ENCODE data around the gene CELA3B. TPM values are rescaled to one million over a fixed set of nuclear protein-coding genes. Genes with fewer than 3 reads are reported as not detected.
"Not testable (repeated sequence)": the region's sequence is repeated elsewhere in the genome, so short reads cannot be mapped to it uniquely, and the experiment has no call there.

CELA3B gene
- total RNA-seq, 1 donor: not detected

DNA sequence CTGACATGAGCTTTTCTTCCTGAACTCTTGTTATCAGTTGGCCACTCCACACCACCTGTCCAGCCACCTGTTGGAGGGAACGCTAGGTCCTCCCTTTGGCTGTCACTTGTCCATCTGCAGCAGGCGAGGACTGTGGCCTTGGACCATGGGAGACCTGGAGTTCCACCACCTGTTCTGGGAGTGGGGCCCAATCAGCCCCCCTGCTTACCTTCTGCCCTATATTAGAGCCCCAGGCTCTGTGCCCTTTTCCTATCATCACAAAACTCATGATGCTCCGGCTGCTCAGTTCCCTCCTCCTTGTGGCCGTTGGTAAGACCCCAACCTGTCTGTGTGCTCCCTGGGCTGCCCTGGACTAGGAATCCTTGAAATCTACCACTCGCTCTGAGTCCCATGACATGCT lies 24.6 kb downstream of the CELA3B start, which contains the start of gene CELA3A:
TSS of gene CELA3A (plus strand) at position 249 of the 400 bp plus-strand sequence. CDS start at position 267, 18 bp downstream.
- H3K4me3 ChIP-seq (ENCODE audit: low read depth, low read length): no peak within 1 kb of the TSS
- DNase-seq (ENCODE audit: low read depth): no peak
- TF ChIP-seq, protein P1, sequence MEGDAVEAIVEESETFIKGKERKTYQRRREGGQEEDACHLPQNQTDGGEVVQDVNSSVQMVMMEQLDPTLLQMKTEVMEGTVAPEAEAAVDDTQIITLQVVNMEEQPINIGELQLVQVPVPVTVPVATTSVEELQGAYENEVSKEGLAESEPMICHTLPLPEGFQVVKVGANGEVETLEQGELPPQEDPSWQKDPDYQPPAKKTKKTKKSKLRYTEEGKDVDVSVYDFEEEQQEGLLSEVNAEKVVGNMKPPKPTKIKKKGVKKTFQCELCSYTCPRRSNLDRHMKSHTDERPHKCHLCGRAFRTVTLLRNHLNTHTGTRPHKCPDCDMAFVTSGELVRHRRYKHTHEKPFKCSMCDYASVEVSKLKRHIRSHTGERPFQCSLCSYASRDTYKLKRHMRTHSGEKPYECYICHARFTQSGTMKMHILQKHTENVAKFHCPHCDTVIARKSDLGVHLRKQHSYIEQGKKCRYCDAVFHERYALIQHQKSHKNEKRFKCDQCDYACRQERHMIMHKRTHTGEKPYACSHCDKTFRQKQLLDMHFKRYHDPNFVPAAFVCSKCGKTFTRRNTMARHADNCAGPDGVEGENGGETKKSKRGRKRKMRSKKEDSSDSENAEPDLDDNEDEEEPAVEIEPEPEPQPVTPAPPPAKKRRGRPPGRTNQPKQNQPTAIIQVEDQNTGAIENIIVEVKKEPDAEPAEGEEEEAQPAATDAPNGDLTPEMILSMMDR (IDR thresholded peaks at IDR 0.05; ENCODE audit: insufficient read depth, low read length): no peak

DNA sequence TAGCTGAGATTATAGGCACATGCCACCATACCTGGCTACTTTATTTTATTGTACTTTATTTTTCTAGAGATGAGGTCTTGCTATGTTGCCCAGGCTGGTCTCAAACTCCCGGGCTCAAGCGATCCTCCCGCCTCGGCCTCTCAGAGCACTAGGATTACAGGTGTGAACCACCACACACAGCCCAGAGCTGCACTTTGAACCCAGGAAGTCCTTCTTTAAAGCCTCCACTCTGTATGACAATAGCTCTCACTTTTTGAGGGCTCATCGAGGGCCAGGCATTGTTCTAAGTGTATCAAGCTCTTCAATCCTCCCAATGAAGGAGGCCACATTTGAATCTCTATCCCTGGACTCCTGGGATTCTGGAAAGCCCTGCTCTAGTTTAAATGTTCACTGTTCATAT lies 25.6 kb downstream of the CELA3B start:
- not testable (repeated sequence) for H3K4me3 ChIP-seq (ENCODE audit: low read depth, low read length); DNase-seq (ENCODE audit: low read depth)

DNA sequence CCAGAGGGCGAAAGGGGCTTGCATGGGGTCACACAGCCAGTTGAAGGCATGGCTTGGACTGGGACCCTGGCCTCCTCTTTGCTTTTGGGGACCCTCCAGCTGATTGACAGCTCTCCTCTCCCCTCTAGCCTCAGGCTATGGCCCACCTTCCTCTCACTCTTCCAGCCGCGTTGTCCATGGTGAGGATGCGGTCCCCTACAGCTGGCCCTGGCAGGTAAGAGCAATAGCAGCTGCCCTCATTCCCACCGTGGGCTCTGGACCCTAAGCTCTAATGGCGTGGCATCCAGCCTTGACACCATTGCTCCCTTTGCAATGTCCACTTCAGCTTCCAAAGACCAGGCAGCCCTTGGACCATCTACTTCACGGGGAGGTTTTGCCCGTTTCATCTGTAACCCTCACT lies 26.1 kb downstream of the CELA3B start:
- not testable (repeated sequence) for DNase-seq (ENCODE audit: low read depth); H3K4me3 ChIP-seq (ENCODE audit: low read depth, low read length)

DNA sequence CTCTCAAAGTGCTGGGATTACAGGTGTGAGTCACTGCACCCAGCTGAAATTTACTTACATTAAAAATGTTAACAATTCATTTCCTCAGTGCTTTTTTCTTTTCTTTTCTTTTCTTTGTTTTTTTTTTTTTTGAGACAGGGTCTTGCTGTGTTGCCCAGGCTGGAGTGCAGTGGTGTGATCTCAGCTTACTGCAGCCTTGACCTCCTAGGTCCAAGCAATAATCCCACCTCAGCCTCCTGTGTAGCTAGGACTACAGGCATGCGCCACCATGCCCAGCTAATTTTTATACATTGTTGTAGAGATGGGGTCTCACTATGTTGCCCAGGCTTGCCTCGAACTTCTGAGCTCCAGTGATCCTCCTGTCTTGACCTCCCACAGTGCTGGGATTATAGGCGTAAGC lies 27.1 kb downstream of the CELA3B start:
- not testable (repeated sequence) for H3K4me3 ChIP-seq (ENCODE audit: low read depth, low read length); DNase-seq (ENCODE audit: low read depth)

DNA sequence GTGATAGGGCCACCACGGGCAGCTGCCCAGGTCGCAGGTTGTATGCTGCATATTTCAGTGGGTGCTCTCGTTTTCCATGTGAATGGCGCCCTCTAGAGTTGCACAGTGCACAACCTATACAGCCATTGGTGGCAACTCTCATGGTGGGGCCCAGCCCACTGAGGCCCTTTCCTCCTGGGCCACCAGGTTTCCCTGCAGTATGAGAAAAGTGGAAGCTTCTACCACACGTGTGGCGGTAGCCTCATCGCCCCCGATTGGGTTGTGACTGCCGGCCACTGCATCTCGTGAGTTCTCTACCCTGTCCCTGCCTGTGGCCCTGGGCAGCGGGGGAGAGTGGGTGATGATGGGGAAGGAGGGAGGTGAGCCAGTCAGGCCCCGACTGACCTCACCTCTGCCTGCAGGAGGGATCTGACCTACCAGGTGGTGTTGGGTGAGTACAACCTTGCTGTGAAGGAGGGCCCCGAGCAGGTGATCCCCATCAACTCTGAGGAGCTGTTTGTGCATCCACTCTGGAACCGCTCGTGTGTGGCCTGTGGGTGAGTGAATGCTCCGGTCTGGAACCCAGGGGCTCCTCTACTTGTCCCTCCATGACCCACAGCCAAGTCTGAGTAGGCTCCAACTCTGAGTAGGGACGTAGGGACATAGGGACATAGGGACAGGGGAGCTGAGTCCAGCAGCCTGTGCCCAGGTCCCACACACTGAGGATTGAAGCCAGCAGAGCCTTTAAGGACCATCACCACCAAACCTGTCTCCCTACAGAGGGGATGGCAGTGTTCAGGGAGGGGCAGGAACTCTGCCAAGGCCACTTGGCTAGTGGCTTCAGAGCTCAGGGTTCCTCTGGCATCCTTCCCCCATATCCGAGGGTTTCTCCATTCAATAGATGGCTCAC lies 28.7 kb downstream of the CELA3B start:
- TF ChIP-seq, protein P1 (IDR thresholded peaks at IDR 0.05; ENCODE audit: insufficient read depth, low read length): peak; percentile 21
- not testable (repeated sequence) for H3K4me3 ChIP-seq (ENCODE audit: low read depth, low read length)
- DNase-seq (ENCODE audit: low read depth): peak; percentile 35

DNA sequence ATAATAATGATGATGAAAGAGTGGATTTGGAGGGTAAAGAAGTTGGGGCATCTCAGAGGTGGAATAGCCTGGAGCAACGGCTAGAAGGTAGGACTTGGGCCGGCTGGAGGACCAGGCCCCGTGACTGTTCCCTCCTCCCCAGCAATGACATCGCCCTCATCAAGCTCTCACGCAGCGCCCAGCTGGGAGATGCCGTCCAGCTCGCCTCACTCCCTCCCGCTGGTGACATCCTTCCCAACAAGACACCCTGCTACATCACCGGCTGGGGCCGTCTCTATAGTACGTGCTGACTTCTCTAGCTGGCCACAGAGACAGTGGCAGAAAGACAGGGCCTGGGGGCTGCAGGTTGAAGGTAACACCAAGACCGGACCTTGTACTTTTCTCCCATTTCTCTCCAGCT lies 29.9 kb downstream of the CELA3B start:
- not testable (repeated sequence) for DNase-seq (ENCODE audit: low read depth); H3K4me3 ChIP-seq (ENCODE audit: low read depth, low read length)

DNA sequence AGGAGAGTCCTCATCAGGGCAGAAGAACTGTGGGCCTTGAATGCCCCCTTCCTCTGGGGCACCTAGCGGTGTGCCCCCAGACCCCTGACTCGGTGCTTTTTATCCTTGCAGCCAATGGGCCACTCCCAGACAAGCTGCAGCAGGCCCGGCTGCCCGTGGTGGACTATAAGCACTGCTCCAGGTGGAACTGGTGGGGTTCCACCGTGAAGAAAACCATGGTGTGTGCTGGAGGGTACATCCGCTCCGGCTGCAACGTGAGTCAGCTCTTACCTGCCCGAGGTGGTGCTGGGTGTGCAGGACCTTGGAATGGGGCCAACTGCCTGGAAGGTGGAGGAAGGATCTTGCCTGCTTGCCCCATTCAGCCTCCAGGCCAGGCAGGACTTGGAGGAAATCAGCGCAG lies 30.4 kb downstream of the CELA3B start:
- not testable (repeated sequence) for DNase-seq (ENCODE audit: low read depth); H3K4me3 ChIP-seq (ENCODE audit: low read depth, low read length)

DNA sequence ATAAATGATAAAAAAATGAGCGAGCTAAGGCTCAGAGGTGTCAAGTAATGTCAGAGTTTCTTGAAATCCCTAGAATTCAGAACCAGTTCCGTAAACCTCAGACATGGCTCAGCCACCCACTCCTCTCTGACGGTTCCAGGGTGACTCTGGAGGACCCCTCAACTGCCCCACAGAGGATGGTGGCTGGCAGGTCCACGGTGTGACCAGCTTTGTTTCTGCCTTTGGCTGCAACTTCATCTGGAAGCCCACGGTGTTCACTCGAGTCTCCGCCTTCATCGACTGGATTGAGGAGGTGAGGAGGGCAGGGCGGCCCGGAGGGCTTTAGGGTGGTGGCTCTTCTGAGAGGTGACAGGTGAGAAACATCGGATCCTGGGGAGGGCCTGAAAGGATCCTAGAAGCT lies 32.7 kb downstream of the CELA3B start:
- DNase-seq (ENCODE audit: low read depth); H3K4me3 ChIP-seq (ENCODE audit: low read depth, low read length): not testable (repeated sequence)

DNA sequence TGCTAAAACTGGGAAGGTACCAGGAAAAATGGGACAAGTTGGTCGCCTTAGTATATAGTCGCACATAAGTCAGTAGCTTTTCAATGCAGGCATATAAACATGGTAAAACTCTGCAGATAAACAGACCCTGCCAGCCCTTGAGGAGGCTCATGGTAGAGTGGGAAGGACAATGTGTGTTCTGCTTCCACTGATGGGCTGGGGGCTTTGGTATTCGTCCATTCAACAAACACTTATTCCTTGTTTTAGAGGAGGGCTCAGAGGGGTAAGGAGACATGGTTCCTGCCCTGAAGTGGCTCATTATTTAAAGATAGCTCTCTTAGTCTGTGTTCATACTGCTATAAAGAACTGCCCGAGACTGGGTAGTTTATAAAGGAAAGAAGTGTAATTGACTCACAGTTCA lies 35.9 kb downstream of the CELA3B start:
- H3K4me3 ChIP-seq (ENCODE audit: low read depth, low read length); DNase-seq (ENCODE audit: low read depth): not testable (repeated sequence)

DNA sequence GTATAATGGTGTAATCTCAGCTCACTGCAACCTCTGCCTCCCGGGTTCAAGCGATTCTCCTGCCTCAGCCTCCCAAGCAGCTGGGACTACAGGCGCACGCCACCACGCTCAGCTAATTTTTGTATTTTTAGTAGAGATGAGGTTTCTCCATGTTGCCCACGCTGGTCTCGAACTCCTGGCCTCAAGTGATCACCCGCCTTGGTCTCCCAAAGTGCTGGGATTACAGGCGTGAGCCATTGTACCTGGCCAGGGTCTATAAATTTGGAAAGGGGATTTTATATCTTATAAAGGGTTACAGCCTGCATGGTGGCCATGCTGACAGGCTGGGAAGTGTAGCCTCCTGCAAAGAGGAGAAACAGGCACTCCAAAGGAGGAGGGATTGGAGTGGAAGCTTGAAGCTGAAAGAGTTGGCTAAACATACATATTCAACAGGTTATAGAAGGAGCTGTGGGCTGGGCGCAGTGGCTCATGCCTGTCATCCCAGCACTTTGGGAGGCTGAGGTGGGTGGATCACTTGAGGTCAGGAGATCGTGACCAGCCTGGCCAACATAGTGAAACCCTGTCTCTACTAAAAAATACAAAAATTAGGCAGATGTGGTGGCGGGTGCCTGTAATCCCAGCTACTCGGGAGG lies 37.9 kb downstream of the CELA3B start:
- not testable (repeated sequence) for H3K4me3 ChIP-seq (ENCODE audit: low read depth, low read length); DNase-seq (ENCODE audit: low read depth)

DNA sequence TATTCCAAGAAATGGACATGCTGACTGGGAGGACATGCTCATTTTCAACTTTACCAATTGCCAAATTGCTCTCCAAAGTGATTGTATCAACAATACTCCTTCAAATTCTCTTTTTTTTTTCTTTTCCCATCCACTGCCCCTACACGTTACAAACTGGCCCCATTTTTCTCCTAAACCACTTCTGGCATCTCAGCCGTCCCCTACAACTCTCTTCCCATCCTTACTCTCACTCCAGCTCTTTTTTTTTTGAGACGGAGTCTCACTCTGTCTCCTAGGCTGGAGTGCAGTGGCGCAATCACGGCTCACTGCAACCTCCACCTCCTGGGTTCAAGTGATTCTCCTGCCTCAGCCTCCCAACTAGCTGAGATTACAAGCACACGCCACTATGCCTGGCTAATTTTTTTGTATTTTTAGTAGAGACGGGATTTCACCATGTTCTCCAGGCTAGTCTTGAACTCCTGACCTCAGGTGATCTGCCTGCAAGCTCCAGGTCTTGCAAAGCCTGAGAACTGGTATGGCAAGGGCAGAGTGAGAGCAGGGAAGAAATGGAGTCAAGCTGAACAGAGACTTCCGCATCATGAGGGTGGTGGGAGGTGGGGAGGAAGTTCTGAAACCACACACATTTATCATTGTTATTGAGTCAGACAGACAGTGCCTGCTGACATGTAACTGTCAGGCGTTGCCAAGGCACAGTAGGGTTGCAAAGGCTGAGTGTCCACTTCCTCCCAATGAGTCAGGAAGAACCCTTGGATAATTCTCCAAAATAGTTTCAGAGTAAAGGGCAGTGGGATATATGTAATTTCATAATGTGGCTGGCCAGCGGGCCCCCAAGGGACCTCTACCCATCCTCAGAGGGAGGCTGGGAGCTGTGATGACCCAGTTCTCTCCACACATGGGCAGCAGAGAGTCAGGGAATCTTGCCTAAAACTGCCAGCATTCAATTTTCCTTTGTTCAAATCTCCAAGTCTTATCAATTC lies 42.0 kb downstream of the CELA3B start:
- H3K4me3 ChIP-seq (ENCODE audit: low read depth, low read length): no peak overlapping the region
- TF ChIP-seq, protein P1 (IDR thresholded peaks at IDR 0.05; ENCODE audit: insufficient read depth, low read length): peak; percentile 53
- DNase-seq (ENCODE audit: low read depth): peak; percentile 81
